Mucosa of descending colon (tissue), 3 donors: ENCODE results near the gene YPEL2. TPM values are rescaled to one million over a fixed set of nuclear protein-coding genes. Genes with fewer than 3 reads are reported as not detected.

Experiments used
- ATAC-seq: fragments of 200-7000 bp; cut with Tn5 transposase; one replicate; pipeline ENCODE4 v1.9.1; 2020; ENCODE audit warnings: mild to moderate bottlenecking, moderate library complexity
- DNase-seq, 3 donors: peaks; one replicate each; pipeline ENCODE4 v3.0.0-alpha.2; 2020
- H3K36me3 ChIP-seq: fragments of 200-600 bp; one replicate; pipeline ENCODE4 v1.8.0; 2021; ENCODE audit warnings: low read depth, mild to moderate bottlenecking
- H3K4me1 ChIP-seq: fragments of 200-600 bp; one replicate; pipeline ENCODE4 v1.8.0; 2021; ENCODE audit warnings: low read depth, mild to moderate bottlenecking
- H3K4me3 ChIP-seq: fragments of 200-600 bp; one replicate; pipeline ENCODE4 v1.8.0; 2021; ENCODE audit warnings: mild to moderate bottlenecking
- H3K9me3 ChIP-seq: fragments of 200-600 bp; one replicate; pipeline ENCODE4 v1.8.0; 2021; ENCODE audit warnings: mild to moderate bottlenecking
- CTCF ChIP-seq: fragments of 200-600 bp; IDR thresholded peaks from one replicate; pipeline ENCODE4 v1.8.0; 2022; ENCODE audit warnings: antibody characterized with exemption, mild to moderate bottlenecking
- intact Hi-C, 2 donors: fragments of 100-400 bp; cut with DNase I in 1 of 2; cut with micrococcal nuclease in 1 of 2; formaldehyde crosslinking; loops; one replicate each; pipeline versions ENCODE4 v1.11.0 to v1.11.1; 2022; cut with DNase I, micrococcal nuclease
- total RNA-seq, 3 donors: library from RNA; stranded (reverse); fragmentation: NEBNext Ultra II Directional in 2 of 3; extraction: Animal tissue kit (Norgen Biotek cat#: 25700) in 2 of 3; gene quantifications; one replicate each; pipeline versions ENCODE4 v1.2.1 to v1.2.4, GENCODE V29; 2021 to 2023
- donor health status: DM: no; HTN: no; CAD: no; lungs with moderate emphysema.
- donor health status: DM: no; HTN: no; CAD: no.
- donor health status: DM: no; HTN: yes; CAD: no.

Gene YPEL2
- total RNA-seq, 3 donors from 2014 or later: 29.6 to 33.8 (median 32.8) TPM

DNA sequence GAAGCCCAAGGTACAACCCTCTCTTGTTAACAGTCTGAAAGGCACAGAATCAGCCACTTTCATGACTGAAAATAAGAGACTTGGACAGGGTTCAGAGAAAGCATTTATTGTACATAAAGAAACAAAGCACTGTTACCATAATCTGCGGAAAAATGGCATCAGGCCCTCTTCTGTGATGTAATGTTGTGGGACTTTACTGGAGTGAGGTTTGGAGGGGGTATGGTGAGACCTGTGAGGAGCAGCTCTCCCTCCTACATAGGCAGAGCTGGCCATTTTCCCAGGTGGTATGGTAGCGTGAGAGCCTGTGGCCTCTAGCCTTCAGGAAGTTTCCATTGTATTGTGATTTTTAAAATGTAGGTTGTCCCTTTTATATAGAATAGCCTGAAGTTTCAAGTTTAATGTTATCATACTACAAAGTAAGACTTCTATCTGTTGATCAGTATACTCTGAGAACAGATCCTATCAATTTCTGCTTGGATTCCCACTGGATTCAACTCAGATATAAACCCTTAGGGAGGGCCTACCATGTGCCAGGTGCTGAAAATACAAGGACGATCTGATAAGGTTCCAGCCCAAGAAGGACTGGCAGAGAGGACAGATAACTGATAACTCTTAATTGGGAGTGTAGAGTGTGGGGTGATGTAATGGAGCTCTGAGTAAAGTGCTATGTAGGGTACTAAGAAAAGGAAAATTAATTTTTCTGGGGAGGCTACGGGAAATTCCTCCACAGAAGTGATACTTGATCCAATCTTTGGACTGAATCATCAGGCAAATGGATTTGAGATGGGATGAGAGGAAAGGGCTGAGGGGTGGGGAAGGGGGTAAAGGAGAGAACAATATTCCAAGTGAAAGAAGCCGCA lies 4.1 kb upstream of the YPEL2 start:
- no peaks in the 10 kb centered on the region for H3K36me3 ChIP-seq
- no peak for DNase-seq
- intact Hi-C loops: loop anchor here (5.0 kb wide), 2 partner anchors 110 to 120 kb away; no protein-coding TSS in a partner anchor
- peaks cover 23% of the 10 kb centered on the region for H3K4me1 ChIP-seq
- H3K4me3 ChIP-seq: no peak overlapping the region
- no peak for TF ChIP-seq CTCF
- ATAC-seq: no peak
- H3K9me3 ChIP-seq: no peaks in the 10 kb centered on the region

DNA sequence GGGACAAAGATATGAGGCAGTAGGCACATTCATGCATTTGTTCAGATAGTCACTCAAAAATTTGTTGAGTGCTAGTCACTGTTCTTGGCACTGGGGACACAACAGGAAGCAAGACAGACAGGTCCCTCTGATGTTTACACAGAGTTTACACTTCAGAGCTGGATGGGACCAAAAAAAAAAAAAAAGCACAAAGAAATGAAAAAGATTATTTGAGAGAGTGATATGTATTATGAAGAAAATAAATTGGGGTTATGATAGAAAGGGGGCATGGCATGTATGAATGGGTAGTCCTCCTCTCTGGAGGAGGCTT lies 3.5 kb upstream of the YPEL2 start:
- peaks cover 25% of the 10 kb centered on the region for H3K4me1 ChIP-seq
- H3K36me3 ChIP-seq: no peaks in the 10 kb centered on the region
- H3K4me3 ChIP-seq: no peak overlapping the region
- H3K9me3 ChIP-seq: no peaks in the 10 kb centered on the region
- intact Hi-C loops: loop anchor here (5.0 kb wide), 2 partner anchors 109 to 119 kb away; no protein-coding TSS in a partner anchor
- ATAC-seq (no peak), DNase-seq (no peak)
- no peak for TF ChIP-seq CTCF

DNA sequence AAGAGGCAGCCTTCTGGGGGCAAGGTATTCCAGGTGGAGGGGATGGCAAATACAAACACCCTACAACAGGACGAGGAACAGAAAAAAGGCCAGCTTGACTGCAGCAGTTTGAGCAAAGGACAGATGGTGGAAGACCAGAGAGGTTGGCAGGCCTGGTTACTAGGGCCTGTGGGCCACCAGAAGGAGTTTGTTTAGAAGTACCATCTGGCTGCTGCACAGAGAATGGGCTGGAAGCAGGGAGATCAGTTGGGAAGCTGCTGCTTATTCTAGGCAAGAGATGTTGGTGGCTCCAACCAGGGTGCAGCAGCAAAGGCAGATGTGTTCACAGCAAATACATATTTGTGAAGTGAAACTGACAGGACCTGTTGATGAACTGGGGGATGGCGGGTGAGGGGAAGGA lies 2.9 kb upstream of the YPEL2 start:
- no peaks in the 10 kb centered on the region for H3K36me3 ChIP-seq
- ATAC-seq: no peak
- no peak for DNase-seq
- H3K4me1 ChIP-seq: peaks cover 30% of the 10 kb centered on the region
- intact Hi-C loops: loop anchor here (5.0 kb wide), 2 partner anchors 109 to 119 kb away; no protein-coding TSS in a partner anchor
- H3K4me3 ChIP-seq: no peak overlapping the region
- H3K9me3 ChIP-seq: no peaks in the 10 kb centered on the region
- TF ChIP-seq CTCF: no peak

- peaks cover 30% of the 10 kb centered on the region for H3K4me1 ChIP-seq
- intact Hi-C loops: loop anchor here (5.0 kb wide), 2 partner anchors 108 to 118 kb away; no protein-coding TSS in a partner anchor
Observed at GRCh38 chr17:59329176-59330052, 2.0 kb upstream of the YPEL2 start.

More at GRCh38 chr17:59329176-59330052, 2.0 kb upstream of the YPEL2 start:
- TF ChIP-seq CTCF: peak; percentile 57
- Histone ChIP-seq H3K9me3 (no peaks in the 10 kb centered on the region), H3K36me3 (no peaks in the 10 kb centered on the region), H3K4me3 (no peak overlapping the region)
- ATAC-seq (peak; percentile 50), DNase-seq (peak; percentile 56 to 58 (median 57))
